Measurements from ENCODE around the gene CHRM4. TPM values are rescaled to one million over a fixed set of nuclear protein-coding genes. Genes with fewer than 3 reads are reported as not detected.

The CHRM4 gene
- total RNA-seq, 2 experiments from 2014 or later = 0.09 TPM; not detected in 1

- no TSS peak for BruUV-seq (replicated peaks)
- ChIA-PET CTCF (ENCODE audit: unreplicated experiment) (interaction anchor here (0.5 to 1.9 kb wide), 4 partner anchors 10 to 20 kb away, joined by 4 to 10 read pairs (median 5); no protein-coding TSS in a partner anchor), POLR2A (interaction anchor here (1.6 to 2.7 kb wide), 2 partner anchors 11 to 19 kb away, joined by 4 to 14 read pairs; no protein-coding TSS in a partner anchor)
- Histone ChIP-seq H3K9me2 (ENCODE audit: insufficient read depth, low read length) (no peaks in the 10 kb centered on the region), H3K9me3 (ENCODE audit: low read length) (no peaks in the 10 kb centered on the region), H3K4me1 (ENCODE audit: insufficient read depth, low read length, poor library complexity, severe bottlenecking) (peaks cover 41% of the 10 kb centered on the region), H3K36me3 (ENCODE audit: insufficient read depth, low read length) (peaks cover 21% of the 10 kb centered on the region; the same call in 1 of the 2 replicates), H4K20me1 (ENCODE audit: insufficient read depth, low read length) (peaks cover 8% of the 10 kb centered on the region; the same call in 1 of the 2 replicates), H3K79me2 (ENCODE audit: insufficient read depth, low read depth, low read length) (peaks cover 36% of the 10 kb centered on the region), H3K4me3 (ENCODE audit: low read depth, low read length, poor library complexity, severe bottlenecking) (no peak overlapping the region), H3K4me2 (ENCODE audit: low read length) (peak overlapping the region; percentile 43; the same call in 1 of the 2 replicates), H3K27ac (ENCODE audit: low read depth, low read length, poor library complexity, severe bottlenecking) (no peak overlapping the region), H2AFZ (ENCODE audit: low read length) (no peak overlapping the region)
- TF ChIP-seq EZH2phosphoT487 (IDR thresholded peaks at IDR 0.05; ENCODE audit: borderline replicate concordance, low read depth, low read length) (no peak), CTCF (conservative IDR thresholded peaks at IDR 0.05; ENCODE audit: low read length) (no peak)
- intact Hi-C loops (cut with micrococcal nuclease; ENCODE audit: unreplicated experiment) = loop anchor here (1.0 kb wide), 1 partner anchor 16 kb away; no protein-coding TSS in a partner anchor
- DNase-seq (ENCODE audit: low spot score) = no peak
Observed at GRCh38 chr11:46351606-46352005, 40.0 kb downstream of the CHRM4 start.

- Histone ChIP-seq H3K9me3 (ENCODE audit: low read length) (no peaks in the 10 kb centered on the region), H3K9me2 (ENCODE audit: insufficient read depth, low read length) (no peaks in the 10 kb centered on the region), H3K79me2 (ENCODE audit: insufficient read depth, low read depth, low read length) (peaks cover 36% of the 10 kb centered on the region), H2AFZ (ENCODE audit: low read length) (no peak overlapping the region), H3K4me3 (ENCODE audit: low read depth, low read length, poor library complexity, severe bottlenecking) (no peak overlapping the region), H4K20me1 (ENCODE audit: insufficient read depth, low read length) (peaks cover 8% of the 10 kb centered on the region; the same call in 1 of the 2 replicates), H3K4me2 (ENCODE audit: low read length) (peak overlapping the region; percentile 43; the same call in 1 of the 2 replicates), H3K36me3 (ENCODE audit: insufficient read depth, low read length) (peaks cover 21% of the 10 kb centered on the region; the same call in 1 of the 2 replicates), H3K4me1 (ENCODE audit: insufficient read depth, low read length, poor library complexity, severe bottlenecking) (peaks cover 43% of the 10 kb centered on the region), H3K27ac (ENCODE audit: low read depth, low read length, poor library complexity, severe bottlenecking) (no peak overlapping the region)
- BruUV-seq (replicated peaks) = no TSS peak
- intact Hi-C loops (cut with micrococcal nuclease; ENCODE audit: unreplicated experiment) = no loop called here
- POLR2A ChIA-PET = interaction anchor here (0.5 to 2.7 kb wide), 2 partner anchors 11 to 197 kb away, joined by 3 to 14 read pairs; no protein-coding TSS in a partner anchor
- DNase-seq (ENCODE audit: low spot score) = no peak
- TF ChIP-seq CTCF (conservative IDR thresholded peaks at IDR 0.05; ENCODE audit: low read length) = no peak
- TF ChIP-seq EZH2phosphoT487 (IDR thresholded peaks at IDR 0.05; ENCODE audit: borderline replicate concordance, low read depth, low read length) = no peak
- CTCF ChIA-PET (ENCODE audit: unreplicated experiment) = interaction anchor here (1.5 kb wide), 1 partner anchor 10 kb away, joined by 4 read pairs; no protein-coding TSS in a partner anchor
Observed at GRCh38 chr11:46351148-46351547, 40.4 kb downstream of the CHRM4 start.

- TF ChIP-seq EZH2phosphoT487 (IDR thresholded peaks at IDR 0.05; ENCODE audit: borderline replicate concordance, low read depth, low read length) (no peak), CTCF (conservative IDR thresholded peaks at IDR 0.05; ENCODE audit: low read length) (no peak)
- H3K27ac ChIP-seq (ENCODE audit: low read depth, low read length, poor library complexity, severe bottlenecking) = no peak overlapping the region
Observed at GRCh38 chr11:46350695-46351094, 40.9 kb downstream of the CHRM4 start.

More at GRCh38 chr11:46350695-46351094, 40.9 kb downstream of the CHRM4 start:
- no peak for DNase-seq (ENCODE audit: low spot score)
- 0 out of 2 replicates have a peak overlapping the region, but pooled peaks have one; percentile 43 for H3K4me2 ChIP-seq (ENCODE audit: low read length)
- peaks cover 21% of the 10 kb centered on the region; the same call in 1 of the 2 replicates for H3K36me3 ChIP-seq (ENCODE audit: insufficient read depth, low read length)
- H3K9me3 ChIP-seq (ENCODE audit: low read length) = no peaks in the 10 kb centered on the region
- H3K4me3 ChIP-seq (ENCODE audit: low read depth, low read length, poor library complexity, severe bottlenecking) = no peak overlapping the region
- no TSS peak for BruUV-seq (replicated peaks)
- ChIA-PET POLR2A (interaction anchor here (0.5 to 4.1 kb wide), 3 partner anchors 10 to 197 kb away, joined by 3 to 38 read pairs (median 3); no protein-coding TSS in a partner anchor), CTCF (ENCODE audit: unreplicated experiment) (interaction anchor here (0.6 to 1.5 kb wide), 3 partner anchors 10 to 420 kb away, joined by 3 to 4 read pairs (median 3); no protein-coding TSS in a partner anchor)
- H3K79me2 ChIP-seq (ENCODE audit: insufficient read depth, low read depth, low read length) = peaks cover 36% of the 10 kb centered on the region
- H3K4me1 ChIP-seq (ENCODE audit: insufficient read depth, low read length, poor library complexity, severe bottlenecking) = peaks cover 48% of the 10 kb centered on the region
- H3K9me2 ChIP-seq (ENCODE audit: insufficient read depth, low read length) = no peaks in the 10 kb centered on the region
- peaks cover 8% of the 10 kb centered on the region; the same call in 1 of the 2 replicates for H4K20me1 ChIP-seq (ENCODE audit: insufficient read depth, low read length)
- no peak overlapping the region for H2AFZ ChIP-seq (ENCODE audit: low read length)
- intact Hi-C loops (cut with micrococcal nuclease; ENCODE audit: unreplicated experiment) = no loop called here
